HL-60 (cell line): ENCODE measurements around the gene C9orf50.
"Not testable (repeated sequence)": the region's sequence is repeated elsewhere in the genome, so short reads cannot be mapped to it uniquely, and the experiment has no call there.

ENCODE experiments used
- DNase-seq, 2 experiments: peaks; one replicate each; pipeline ENCODE4 v3.0.0-alpha.2; 2010 to 2020; ENCODE audit warnings: low read depth in 1 of 2, low spot score in 1 of 2
- H3K27ac ChIP-seq: fragments of 250-450 bp; sonication (Bioruptor Pico); replicated peaks from 2 replicates; pipeline ENCODE4 v1.5.1; 2020; ENCODE audit warnings: mild to moderate bottlenecking, moderate library complexity
- H3K27me3 ChIP-seq: fragments of 250-450 bp; sonication (Bioruptor Pico); 2 replicates; pipeline ENCODE4 v1.5.1; 2021; ENCODE audit warnings: mild to moderate bottlenecking, moderate library complexity; ENCODE audit not compliant: insufficient read depth, poor library complexity, severe bottlenecking
- H3K4me3 ChIP-seq: replicated peaks from 2 replicates; pipeline ENCODE4 v1.5.1; 2011; ENCODE audit warnings: mild to moderate bottlenecking, control low read depth, low read length; ENCODE audit not compliant: insufficient read depth
- GABPA ChIP-seq: IDR thresholded peaks from 2 replicates; pipeline ENCODE4 v1.6.1; 2012; ENCODE audit warnings: low read depth
- POLR2AphosphoS5 ChIP-seq: IDR thresholded peaks from 2 replicates; pipeline ENCODE4 v1.6.1; 2012; ENCODE audit warnings: low read depth
- SPI1 ChIP-seq: IDR thresholded peaks from 2 replicates; pipeline ENCODE4 v1.6.1; 2012; ENCODE audit warnings: low read depth, mild to moderate bottlenecking, borderline replicate concordance
- TF ChIP-seq, protein P1 (sequence below): IDR thresholded peaks from one replicate; pipeline ENCODE4 v1.5.1; 2011; ENCODE audit warnings: low read length, control low read depth, inconsistent platforms; ENCODE audit not compliant: insufficient read depth
- TF ChIP-seq, protein P2 (sequence below): IDR thresholded peaks from 2 replicates; pipeline ENCODE4 v1.6.1; 2012; ENCODE audit warnings: low read depth; ENCODE audit not compliant: insufficient replicate concordance

The C9orf50 gene

DNA sequence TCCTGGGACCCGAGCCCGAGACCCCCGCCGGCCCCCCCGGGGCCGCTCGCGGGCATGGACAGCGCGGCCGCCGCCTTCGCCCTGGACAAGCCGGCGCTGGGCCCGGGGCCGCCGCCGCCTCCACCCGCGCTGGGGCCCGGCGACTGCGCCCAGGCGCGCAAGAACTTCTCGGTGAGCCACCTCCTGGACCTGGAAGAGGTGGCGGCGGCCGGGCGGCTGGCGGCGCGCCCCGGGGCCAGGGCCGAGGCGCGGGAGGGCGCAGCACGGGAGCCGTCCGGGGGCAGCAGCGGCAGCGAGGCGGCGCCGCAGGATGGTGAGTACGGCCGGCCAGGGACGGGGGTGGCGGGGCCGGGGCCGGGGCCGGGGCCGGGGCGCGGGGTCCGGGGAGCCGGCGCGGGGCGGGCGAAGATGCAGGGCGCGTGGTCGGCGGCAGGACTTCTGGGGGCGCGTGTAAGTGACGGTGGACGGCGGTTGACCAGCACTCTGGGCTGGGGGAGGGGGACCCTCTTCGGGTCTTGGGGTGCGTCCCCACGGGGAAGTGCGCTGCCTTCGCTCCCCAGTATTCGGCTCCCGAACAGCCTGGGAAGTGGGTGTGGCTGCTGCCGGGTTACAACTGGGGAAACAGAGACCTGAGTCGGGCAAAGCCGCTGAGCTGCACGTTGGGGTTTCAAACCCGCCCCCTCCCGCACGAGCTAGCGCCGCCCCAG is 45.1 kb upstream of the C9orf50 start:
- TF ChIP-seq, protein P1, sequence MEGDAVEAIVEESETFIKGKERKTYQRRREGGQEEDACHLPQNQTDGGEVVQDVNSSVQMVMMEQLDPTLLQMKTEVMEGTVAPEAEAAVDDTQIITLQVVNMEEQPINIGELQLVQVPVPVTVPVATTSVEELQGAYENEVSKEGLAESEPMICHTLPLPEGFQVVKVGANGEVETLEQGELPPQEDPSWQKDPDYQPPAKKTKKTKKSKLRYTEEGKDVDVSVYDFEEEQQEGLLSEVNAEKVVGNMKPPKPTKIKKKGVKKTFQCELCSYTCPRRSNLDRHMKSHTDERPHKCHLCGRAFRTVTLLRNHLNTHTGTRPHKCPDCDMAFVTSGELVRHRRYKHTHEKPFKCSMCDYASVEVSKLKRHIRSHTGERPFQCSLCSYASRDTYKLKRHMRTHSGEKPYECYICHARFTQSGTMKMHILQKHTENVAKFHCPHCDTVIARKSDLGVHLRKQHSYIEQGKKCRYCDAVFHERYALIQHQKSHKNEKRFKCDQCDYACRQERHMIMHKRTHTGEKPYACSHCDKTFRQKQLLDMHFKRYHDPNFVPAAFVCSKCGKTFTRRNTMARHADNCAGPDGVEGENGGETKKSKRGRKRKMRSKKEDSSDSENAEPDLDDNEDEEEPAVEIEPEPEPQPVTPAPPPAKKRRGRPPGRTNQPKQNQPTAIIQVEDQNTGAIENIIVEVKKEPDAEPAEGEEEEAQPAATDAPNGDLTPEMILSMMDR, result no peak
- Histone ChIP-seq H3K4me3 (no peak overlapping the region), H3K27me3 (peaks cover 31% of the 10 kb centered on the region), H3K27ac (no peak overlapping the region)
- DNase-seq, result no peak

DNA sequence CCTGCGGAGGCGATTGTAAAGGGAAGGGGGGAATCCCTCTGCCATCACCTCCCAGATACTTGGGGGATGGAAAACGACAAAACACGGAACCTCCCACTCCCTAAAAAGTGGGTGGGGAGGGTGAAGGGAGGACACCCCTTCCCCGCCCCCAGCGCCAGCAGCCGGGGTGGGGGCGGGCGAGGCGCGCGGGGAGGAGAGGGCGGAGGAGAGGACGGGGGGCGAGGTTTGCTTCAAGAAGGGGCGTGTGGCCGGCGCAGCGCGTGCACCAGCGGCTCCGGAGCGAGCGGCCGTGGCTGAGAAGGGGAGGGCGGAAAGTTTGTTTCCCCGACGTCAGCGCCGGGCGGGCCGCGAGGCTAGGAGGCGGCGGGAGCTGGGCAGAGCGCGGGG is 44.5 kb upstream of the C9orf50 start, which contains the start of gene PRRX2:
PRRX2 (plus strand) TSS at position 259 of the 387 bp plus-strand sequence. CDS start 221 bp downstream, outside the sequence.
- no peak for DNase-seq
- Histone ChIP-seq H3K27me3 (peaks cover 31% of the 10 kb centered on the region), H3K4me3 (no peak within 1 kb of the TSS), H3K27ac (no peak within 1 kb of the TSS)
- TF ChIP-seq SPI1 (no peak), POLR2AphosphoS5 (no peak), GABPA (no peak)
- TF ChIP-seq, protein P1, result no peak
- TF ChIP-seq, protein P2, sequence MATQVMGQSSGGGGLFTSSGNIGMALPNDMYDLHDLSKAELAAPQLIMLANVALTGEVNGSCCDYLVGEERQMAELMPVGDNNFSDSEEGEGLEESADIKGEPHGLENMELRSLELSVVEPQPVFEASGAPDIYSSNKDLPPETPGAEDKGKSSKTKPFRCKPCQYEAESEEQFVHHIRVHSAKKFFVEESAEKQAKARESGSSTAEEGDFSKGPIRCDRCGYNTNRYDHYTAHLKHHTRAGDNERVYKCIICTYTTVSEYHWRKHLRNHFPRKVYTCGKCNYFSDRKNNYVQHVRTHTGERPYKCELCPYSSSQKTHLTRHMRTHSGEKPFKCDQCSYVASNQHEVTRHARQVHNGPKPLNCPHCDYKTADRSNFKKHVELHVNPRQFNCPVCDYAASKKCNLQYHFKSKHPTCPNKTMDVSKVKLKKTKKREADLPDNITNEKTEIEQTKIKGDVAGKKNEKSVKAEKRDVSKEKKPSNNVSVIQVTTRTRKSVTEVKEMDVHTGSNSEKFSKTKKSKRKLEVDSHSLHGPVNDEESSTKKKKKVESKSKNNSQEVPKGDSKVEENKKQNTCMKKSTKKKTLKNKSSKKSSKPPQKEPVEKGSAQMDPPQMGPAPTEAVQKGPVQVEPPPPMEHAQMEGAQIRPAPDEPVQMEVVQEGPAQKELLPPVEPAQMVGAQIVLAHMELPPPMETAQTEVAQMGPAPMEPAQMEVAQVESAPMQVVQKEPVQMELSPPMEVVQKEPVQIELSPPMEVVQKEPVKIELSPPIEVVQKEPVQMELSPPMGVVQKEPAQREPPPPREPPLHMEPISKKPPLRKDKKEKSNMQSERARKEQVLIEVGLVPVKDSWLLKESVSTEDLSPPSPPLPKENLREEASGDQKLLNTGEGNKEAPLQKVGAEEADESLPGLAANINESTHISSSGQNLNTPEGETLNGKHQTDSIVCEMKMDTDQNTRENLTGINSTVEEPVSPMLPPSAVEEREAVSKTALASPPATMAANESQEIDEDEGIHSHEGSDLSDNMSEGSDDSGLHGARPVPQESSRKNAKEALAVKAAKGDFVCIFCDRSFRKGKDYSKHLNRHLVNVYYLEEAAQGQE, result no peak

DNA sequence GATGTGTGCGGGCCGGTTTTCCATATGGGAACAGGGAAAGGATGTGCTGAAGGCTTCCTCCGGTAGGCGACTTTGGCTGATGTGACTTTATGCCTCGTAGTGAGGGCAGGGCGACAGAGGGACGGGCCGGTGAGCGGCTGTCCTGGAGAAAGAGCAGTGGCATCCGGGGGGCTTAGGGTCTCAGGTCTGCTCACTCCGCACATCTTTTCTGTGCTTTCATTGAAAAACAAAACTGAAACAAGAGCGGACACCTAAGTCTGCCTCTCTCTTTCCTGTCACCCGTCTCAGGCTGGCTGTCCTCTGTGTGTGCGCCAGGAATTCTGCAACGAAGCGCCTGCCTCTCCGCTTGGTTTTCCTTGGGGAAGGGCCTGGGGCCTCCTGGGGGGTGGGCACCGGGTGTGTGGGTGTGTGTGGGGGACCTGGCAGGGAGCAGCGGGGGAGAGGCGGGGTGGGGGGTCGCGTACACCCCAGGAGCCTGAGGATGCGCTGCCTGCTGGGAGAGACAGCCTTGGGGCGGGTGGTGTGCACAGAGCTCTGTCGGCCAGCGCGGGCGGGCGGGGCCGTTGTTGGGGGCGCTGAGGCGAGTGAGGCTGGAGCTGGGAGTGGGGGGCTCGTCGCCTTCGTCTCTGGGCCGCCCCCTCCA is 44.0 kb upstream of the C9orf50 start:
- no peak for DNase-seq
- peaks cover 29% of the 10 kb centered on the region for H3K27me3 ChIP-seq
- H3K27ac ChIP-seq, result no peak overlapping the region
- TF ChIP-seq GABPA (no peak), SPI1 (no peak), POLR2AphosphoS5 (no peak)
- TF ChIP-seq, protein P1, result no peak
- TF ChIP-seq, protein P2, result no peak
- no peak overlapping the region for H3K4me3 ChIP-seq

DNA sequence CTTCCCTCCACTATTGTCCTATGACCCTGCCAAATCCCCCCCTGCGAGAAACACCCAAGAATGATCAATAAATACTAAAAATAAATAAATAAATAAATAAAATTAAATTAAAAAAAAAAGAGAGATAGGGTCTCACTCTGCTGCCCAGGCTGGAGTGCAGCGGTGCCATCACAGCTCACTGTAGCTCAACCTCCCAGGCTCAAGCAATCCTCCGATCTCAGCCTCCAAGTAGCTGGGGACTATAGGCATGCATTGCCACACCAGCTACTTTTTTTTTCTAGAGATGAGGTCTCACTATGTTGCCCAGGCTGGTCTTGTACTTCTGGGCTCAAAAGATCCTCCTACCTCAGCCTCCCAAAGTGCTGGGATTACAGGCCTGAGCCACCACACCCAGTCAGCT is 41.3 kb upstream of the C9orf50 start:
- DNase-seq, H3K4me3 ChIP-seq, H3K27ac ChIP-seq: not testable (repeated sequence)
- peaks cover 20% of the 10 kb centered on the region for H3K27me3 ChIP-seq
